Measurements from ENCODE around the gene ANGPTL2. TPM values are rescaled to one million over a fixed set of nuclear protein-coding genes. Genes with fewer than 3 reads are reported as not detected.

The ANGPTL2 gene
- total RNA-seq, 4 donors from 2014 or later: 36.5 to 52.5 (median 50.8) TPM

- Histone ChIP-seq H3K27me3 (no peaks in the 10 kb centered on the region), H3K27ac (no peak overlapping the region)
These were observed 43.4 kb downstream of the ANGPTL2 start for GRCh38 chr9:127078988-127079387.

GRCh38 chr9:127078336-127078735 lies 44.1 kb downstream of the ANGPTL2 start:
- no peaks in the 10 kb centered on the region for H3K27me3 ChIP-seq
- H3K27ac ChIP-seq: no peak overlapping the region
- 69 to 92% methylated on average over 6 of the region's 6 CpGs for whole genome bisulfite sequencing, 2 donors (ENCODE audit: low coverage in 1 of 2)
- no peaks in the 10 kb centered on the region for H3K9me3 ChIP-seq
- H3K4me1 ChIP-seq: peaks cover 0 to 37% (median 6%) of the 10 kb centered on the region in 3 donors
- H3K36me3 ChIP-seq: no peaks in the 10 kb centered on the region
- ATAC-seq: no peak
- H3K4me3 ChIP-seq: no peak overlapping the region
- TF ChIP-seq POLR2AphosphoS5 (IDR thresholded peaks at IDR 0.05): no peak
- no peak for TF ChIP-seq CTCF (IDR thresholded peaks at IDR 0.05)
- no peak for TF ChIP-seq POLR2A (IDR thresholded peaks at IDR 0.05)
- TF ChIP-seq EP300 (IDR thresholded peaks at IDR 0.05): no peak

More at GRCh38 chr9:127078988-127079387, 43.4 kb downstream of the ANGPTL2 start:
- no peak for ATAC-seq
- H3K4me3 ChIP-seq: no peak overlapping the region
- TF ChIP-seq POLR2A (IDR thresholded peaks at IDR 0.05) (no peak), CTCF (IDR thresholded peaks at IDR 0.05) (no peak)
- H3K4me1 ChIP-seq: peaks cover 0 to 35% (median 6%) of the 10 kb centered on the region in 3 donors
- 100% methylated on average over 1 of the region's 1 CpG for WGBS, 2 donors (ENCODE audit: low coverage in 1 of 2)
- H3K36me3 ChIP-seq: no peaks in the 10 kb centered on the region
- H3K9me3 ChIP-seq: no peaks in the 10 kb centered on the region

- ATAC-seq: no peak
- Histone ChIP-seq H3K27ac (peak overlapping the region in 2 of 4 donors; percentile 7 to 19), H3K9me3 (no peaks in the 10 kb centered on the region), H3K27me3 (no peaks in the 10 kb centered on the region), H3K4me3 (no peak overlapping the region), H3K4me1 (peaks cover 0 to 37% (median 6%) of the 10 kb centered on the region in 3 donors), H3K36me3 (no peaks in the 10 kb centered on the region)
- WGBS, 2 donors (ENCODE audit: low coverage in 1 of 2): 40 to 100% methylated on average over 1 to 2 of the region's 2 CpGs
- TF ChIP-seq POLR2A (IDR thresholded peaks at IDR 0.05): no peak
- no peak for TF ChIP-seq POLR2AphosphoS5 (IDR thresholded peaks at IDR 0.05)
- TF ChIP-seq CTCF (IDR thresholded peaks at IDR 0.05): no peak
- no peak for TF ChIP-seq EP300 (IDR thresholded peaks at IDR 0.05)
These were observed 44.8 kb downstream of the ANGPTL2 start for GRCh38 chr9:127077644-127077946.

- Histone ChIP-seq H3K27me3 (no peaks in the 10 kb centered on the region), H3K36me3 (peaks cover 0 to 4% of the 10 kb centered on the region in 2 donors), H3K9me3 (peaks cover 0 to 3% (median 0%) of the 10 kb centered on the region in 3 donors), H3K4me3 (no peak overlapping the region), H3K27ac (peak overlapping the region in 2 of 4 donors; percentile 7 to 19), H3K4me1 (peaks cover 0 to 37% (median 6%) of the 10 kb centered on the region in 3 donors)
- peak; percentile 32 for ATAC-seq
- TF ChIP-seq POLR2A (IDR thresholded peaks at IDR 0.05): no peak
- TF ChIP-seq CTCF (IDR thresholded peaks at IDR 0.05): no peak
- no peak for TF ChIP-seq EP300 (IDR thresholded peaks at IDR 0.05)
- no peak for TF ChIP-seq POLR2AphosphoS5 (IDR thresholded peaks at IDR 0.05)
- 64 to 74% methylated on average over 3 to 4 of the region's 5 CpGs for WGBS, 2 donors (ENCODE audit: low coverage in 1 of 2)
These were observed 45.4 kb downstream of the ANGPTL2 start for GRCh38 chr9:127076860-127077643.
